ENCODE measurements around the gene CLDN11.

Gene CLDN11

GRCh38 chr3:170418422-170419398, at the start of gene CLDN11:
CLDN11 (plus strand) TSS chr3:170418868; CDS start chr3:170419067, 199 bp downstream.
- peak within 1 kb of the TSS; percentile 67 for H3K4me3 ChIP-seq (ENCODE audit: low read depth, low read length)

GRCh38 chr3:170368921-170369320, 49.7 kb upstream of the CLDN11 start:
- no peak overlapping the region for H3K4me3 ChIP-seq (ENCODE audit: low read depth, low read length)
- no peak for DNase-seq (ENCODE audit: low read depth)

More at GRCh38 chr3:170418422-170419398, at the start of gene CLDN11:
- DNase-seq (ENCODE audit: low read depth), result no peak

- no peak for DNase-seq (ENCODE audit: low read depth)
Observed at GRCh38 chr3:170372190-170372879, 46.3 kb upstream of the CLDN11 start.

GRCh38 chr3:170383567-170383966, 35.1 kb upstream of the CLDN11 start:
- no peak overlapping the region for H3K4me3 ChIP-seq (ENCODE audit: low read depth, low read length)
- DNase-seq (ENCODE audit: low read depth), result no peak

More at GRCh38 chr3:170372190-170372879, 46.3 kb upstream of the CLDN11 start:
- no peak overlapping the region for H3K4me3 ChIP-seq (ENCODE audit: low read depth, low read length)

GRCh38 chr3:170386468-170386867, 32.2 kb upstream of the CLDN11 start:
- DNase-seq (ENCODE audit: low read depth), result no peak
- no peak overlapping the region for H3K4me3 ChIP-seq (ENCODE audit: low read depth, low read length)

- DNase-seq (ENCODE audit: low read depth), result no peak
- no peak overlapping the region for H3K4me3 ChIP-seq (ENCODE audit: low read depth, low read length)
Observed at GRCh38 chr3:170387950-170388349, 30.7 kb upstream of the CLDN11 start.

- H3K4me3 ChIP-seq (ENCODE audit: low read depth, low read length), result no peak overlapping the region
- DNase-seq (ENCODE audit: low read depth), result no peak
Observed at GRCh38 chr3:170391108-170391507, 27.6 kb upstream of the CLDN11 start.

GRCh38 chr3:170397685-170398084, 21.0 kb upstream of the CLDN11 start:
- no peak overlapping the region for H3K4me3 ChIP-seq (ENCODE audit: low read depth, low read length)
- no peak for DNase-seq (ENCODE audit: low read depth)

GRCh38 chr3:170405101-170405500, 13.6 kb upstream of the CLDN11 start:
- no peak overlapping the region for H3K4me3 ChIP-seq (ENCODE audit: low read depth, low read length)
- DNase-seq (ENCODE audit: low read depth), result no peak

GRCh38 chr3:170410428-170411029, 8.1 kb upstream of the CLDN11 start:
- H3K4me3 ChIP-seq (ENCODE audit: low read depth, low read length), result no peak overlapping the region
- no peak for DNase-seq (ENCODE audit: low read depth)

- no peak for DNase-seq (ENCODE audit: low read depth)
- no peak overlapping the region for H3K4me3 ChIP-seq (ENCODE audit: low read depth, low read length)
Observed at GRCh38 chr3:170413291-170413690, 5.4 kb upstream of the CLDN11 start.

GRCh38 chr3:170414202-170414663, 4.4 kb upstream of the CLDN11 start:
- peak; percentile 70 for DNase-seq (ENCODE audit: low read depth)
- no peak overlapping the region for H3K4me3 ChIP-seq (ENCODE audit: low read depth, low read length)

- DNase-seq (ENCODE audit: low read depth), result no peak
- H3K4me3 ChIP-seq (ENCODE audit: low read depth, low read length), result no peak overlapping the region
Observed at GRCh38 chr3:170417090-170417489, 1.6 kb upstream of the CLDN11 start.

- DNase-seq (ENCODE audit: low read depth), result no peak
- H3K4me3 ChIP-seq (ENCODE audit: low read depth, low read length), result peak overlapping the region; percentile 67
Observed at GRCh38 chr3:170419557-170420087, 954 bp downstream of the CLDN11 start.

- H3K4me3 ChIP-seq (ENCODE audit: low read depth, low read length), result peak overlapping the region; percentile 67
- DNase-seq (ENCODE audit: low read depth), result no peak
Observed at GRCh38 chr3:170420307-170420821, 1.7 kb downstream of the CLDN11 start.

- DNase-seq (ENCODE audit: low read depth), result no peak
- peak overlapping the region; percentile 67 for H3K4me3 ChIP-seq (ENCODE audit: low read depth, low read length)
Observed at GRCh38 chr3:170421111-170421641, 2.5 kb downstream of the CLDN11 start.

GRCh38 chr3:170421758-170422157, 3.1 kb downstream of the CLDN11 start:
- peak overlapping the region; percentile 67 for H3K4me3 ChIP-seq (ENCODE audit: low read depth, low read length)
- no peak for DNase-seq (ENCODE audit: low read depth)

- H3K4me3 ChIP-seq (ENCODE audit: low read depth, low read length), result no peak overlapping the region
- DNase-seq (ENCODE audit: low read depth), result no peak
Observed at GRCh38 chr3:170423001-170423615, 4.4 kb downstream of the CLDN11 start.

GRCh38 chr3:170424879-170425278, 6.2 kb downstream of the CLDN11 start:
- H3K4me3 ChIP-seq (ENCODE audit: low read depth, low read length), result no peak overlapping the region
- no peak for DNase-seq (ENCODE audit: low read depth)
